HL-60 (cell line): ENCODE measurements around the gene PCYT1A.

ENCODE experiments used
- GABPA ChIP-seq: IDR thresholded peaks from 2 replicates; pipeline ENCODE4 v1.6.1; 2012; ENCODE audit warnings: low read depth
- POLR2AphosphoS5 ChIP-seq: IDR thresholded peaks from 2 replicates; pipeline ENCODE4 v1.6.1; 2012; ENCODE audit warnings: low read depth
- SPI1 ChIP-seq: IDR thresholded peaks from 2 replicates; pipeline ENCODE4 v1.6.1; 2012; ENCODE audit warnings: low read depth, mild to moderate bottlenecking, borderline replicate concordance
- TF ChIP-seq, protein P1 (sequence below): IDR thresholded peaks from one replicate; pipeline ENCODE4 v1.5.1; 2011; ENCODE audit warnings: low read length, control low read depth, inconsistent platforms; ENCODE audit not compliant: insufficient read depth
- TF ChIP-seq, protein P2 (sequence below): IDR thresholded peaks from 2 replicates; pipeline ENCODE4 v1.6.1; 2012; ENCODE audit warnings: low read depth; ENCODE audit not compliant: insufficient replicate concordance

DNA sequence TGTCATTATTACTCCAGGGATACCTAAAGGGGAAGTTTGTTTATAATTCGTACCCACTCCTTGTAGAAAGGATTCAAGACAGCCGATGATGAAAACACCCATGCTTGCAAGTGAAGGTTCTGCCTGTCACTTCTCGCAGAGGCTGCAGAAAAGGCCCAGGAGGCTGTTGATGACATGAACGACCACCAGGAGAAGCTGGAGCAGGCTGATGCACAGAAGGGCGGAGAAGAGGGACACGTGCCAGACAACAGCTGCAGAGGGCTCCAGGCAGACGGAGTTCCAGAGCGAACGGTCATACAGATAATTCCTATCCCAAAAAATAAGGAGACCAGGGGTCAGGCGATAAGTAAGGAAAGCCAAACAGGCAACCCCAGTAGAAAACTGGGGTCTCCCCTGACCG lies 36.2 kb upstream of the PCYT1A start:
- TF ChIP-seq, protein P1, sequence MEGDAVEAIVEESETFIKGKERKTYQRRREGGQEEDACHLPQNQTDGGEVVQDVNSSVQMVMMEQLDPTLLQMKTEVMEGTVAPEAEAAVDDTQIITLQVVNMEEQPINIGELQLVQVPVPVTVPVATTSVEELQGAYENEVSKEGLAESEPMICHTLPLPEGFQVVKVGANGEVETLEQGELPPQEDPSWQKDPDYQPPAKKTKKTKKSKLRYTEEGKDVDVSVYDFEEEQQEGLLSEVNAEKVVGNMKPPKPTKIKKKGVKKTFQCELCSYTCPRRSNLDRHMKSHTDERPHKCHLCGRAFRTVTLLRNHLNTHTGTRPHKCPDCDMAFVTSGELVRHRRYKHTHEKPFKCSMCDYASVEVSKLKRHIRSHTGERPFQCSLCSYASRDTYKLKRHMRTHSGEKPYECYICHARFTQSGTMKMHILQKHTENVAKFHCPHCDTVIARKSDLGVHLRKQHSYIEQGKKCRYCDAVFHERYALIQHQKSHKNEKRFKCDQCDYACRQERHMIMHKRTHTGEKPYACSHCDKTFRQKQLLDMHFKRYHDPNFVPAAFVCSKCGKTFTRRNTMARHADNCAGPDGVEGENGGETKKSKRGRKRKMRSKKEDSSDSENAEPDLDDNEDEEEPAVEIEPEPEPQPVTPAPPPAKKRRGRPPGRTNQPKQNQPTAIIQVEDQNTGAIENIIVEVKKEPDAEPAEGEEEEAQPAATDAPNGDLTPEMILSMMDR: no peak
- TF ChIP-seq POLR2AphosphoS5 (no peak), GABPA (no peak), SPI1 (no peak)
- TF ChIP-seq, protein P2, sequence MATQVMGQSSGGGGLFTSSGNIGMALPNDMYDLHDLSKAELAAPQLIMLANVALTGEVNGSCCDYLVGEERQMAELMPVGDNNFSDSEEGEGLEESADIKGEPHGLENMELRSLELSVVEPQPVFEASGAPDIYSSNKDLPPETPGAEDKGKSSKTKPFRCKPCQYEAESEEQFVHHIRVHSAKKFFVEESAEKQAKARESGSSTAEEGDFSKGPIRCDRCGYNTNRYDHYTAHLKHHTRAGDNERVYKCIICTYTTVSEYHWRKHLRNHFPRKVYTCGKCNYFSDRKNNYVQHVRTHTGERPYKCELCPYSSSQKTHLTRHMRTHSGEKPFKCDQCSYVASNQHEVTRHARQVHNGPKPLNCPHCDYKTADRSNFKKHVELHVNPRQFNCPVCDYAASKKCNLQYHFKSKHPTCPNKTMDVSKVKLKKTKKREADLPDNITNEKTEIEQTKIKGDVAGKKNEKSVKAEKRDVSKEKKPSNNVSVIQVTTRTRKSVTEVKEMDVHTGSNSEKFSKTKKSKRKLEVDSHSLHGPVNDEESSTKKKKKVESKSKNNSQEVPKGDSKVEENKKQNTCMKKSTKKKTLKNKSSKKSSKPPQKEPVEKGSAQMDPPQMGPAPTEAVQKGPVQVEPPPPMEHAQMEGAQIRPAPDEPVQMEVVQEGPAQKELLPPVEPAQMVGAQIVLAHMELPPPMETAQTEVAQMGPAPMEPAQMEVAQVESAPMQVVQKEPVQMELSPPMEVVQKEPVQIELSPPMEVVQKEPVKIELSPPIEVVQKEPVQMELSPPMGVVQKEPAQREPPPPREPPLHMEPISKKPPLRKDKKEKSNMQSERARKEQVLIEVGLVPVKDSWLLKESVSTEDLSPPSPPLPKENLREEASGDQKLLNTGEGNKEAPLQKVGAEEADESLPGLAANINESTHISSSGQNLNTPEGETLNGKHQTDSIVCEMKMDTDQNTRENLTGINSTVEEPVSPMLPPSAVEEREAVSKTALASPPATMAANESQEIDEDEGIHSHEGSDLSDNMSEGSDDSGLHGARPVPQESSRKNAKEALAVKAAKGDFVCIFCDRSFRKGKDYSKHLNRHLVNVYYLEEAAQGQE: no peak
